HG03066 (cell line): ENCODE data around the gene SPATA21.

Experiments used
- ATAC-seq: cut with Tn5 transposase; IDR thresholded peaks from one replicate; pipeline ENCODE4 v1.9.1; 2021; ENCODE audit warnings: low read depth; ENCODE audit not compliant: unreplicated experiment

SPATA21 gene

DNA sequence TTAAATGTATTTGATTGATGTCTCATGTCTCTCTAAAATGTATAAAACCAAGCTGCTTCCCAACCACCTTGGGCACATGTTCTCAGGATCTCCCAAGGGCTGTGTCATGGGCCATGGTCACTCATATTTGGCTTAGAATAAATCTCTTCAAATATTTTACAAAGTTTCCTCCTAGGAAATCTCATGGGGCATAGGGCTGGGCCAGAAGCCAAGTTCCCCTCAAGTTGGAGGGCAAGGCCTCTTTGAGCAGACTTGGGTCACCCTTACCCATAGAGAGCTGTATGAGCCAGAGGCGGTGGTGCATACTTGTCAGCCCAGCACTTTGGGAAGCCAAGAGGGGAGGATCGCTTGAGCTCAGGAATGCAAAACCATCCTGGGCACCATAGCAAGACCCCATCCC, 82.6 kb downstream of the SPATA21 start:
- ATAC-seq, result no peak

- ATAC-seq, result no peak
These were observed 84.2 kb downstream of the SPATA21 start for GRCh38 chr1:16352842-16353535.

DNA sequence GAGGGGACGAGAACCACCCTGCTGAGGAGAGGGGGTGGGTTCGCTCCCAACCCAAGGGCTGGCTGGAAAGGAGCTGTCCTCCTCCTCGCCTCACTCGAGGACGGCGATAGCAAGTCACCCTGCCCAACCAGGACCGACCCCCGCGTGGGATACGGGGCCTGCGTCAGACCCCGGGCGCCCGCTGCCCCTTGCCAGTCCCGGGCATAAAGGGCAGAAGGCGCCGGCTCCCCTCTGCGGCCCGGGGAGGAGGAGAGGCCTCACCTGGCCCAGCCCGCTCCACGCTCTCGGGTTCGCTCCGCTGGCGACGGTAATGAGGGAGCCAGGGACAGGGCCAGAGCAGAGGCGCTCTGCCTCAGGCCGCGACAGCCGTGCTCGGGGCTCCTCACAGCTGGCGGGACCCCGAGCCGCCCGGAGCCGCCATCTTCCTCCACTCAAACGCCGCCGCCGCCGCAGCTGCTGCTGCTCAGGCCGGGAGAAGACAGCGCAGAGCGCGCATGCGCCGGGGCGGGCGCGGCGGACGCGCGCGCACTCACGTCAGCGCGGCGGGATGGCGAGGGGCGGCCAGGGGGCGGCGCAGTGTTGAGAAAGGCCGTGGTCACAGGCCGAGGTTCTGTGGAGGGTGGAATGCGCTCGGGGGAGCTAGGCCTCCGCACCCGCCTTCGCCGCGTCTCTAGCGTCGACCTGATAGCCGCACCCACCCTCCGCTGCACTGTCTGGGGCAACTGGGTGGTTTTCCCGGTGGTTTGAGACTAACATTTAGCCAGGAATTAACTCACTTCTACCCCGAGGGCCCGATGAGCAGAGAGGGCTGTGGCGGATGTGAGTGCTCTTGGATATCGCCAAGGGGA, 85.0 kb downstream of the SPATA21 start, which contains the start of gene FBXO42:
Gene FBXO42, minus strand, starts transcription at position 487 of the 848 bp plus-strand sequence. CDS start 37,062 bp downstream, outside the sequence.
- ATAC-seq, result peak; percentile 73

- ATAC-seq, result no peak
These were observed 85.7 kb downstream of the SPATA21 start for GRCh38 chr1:16351456-16351993.

DNA sequence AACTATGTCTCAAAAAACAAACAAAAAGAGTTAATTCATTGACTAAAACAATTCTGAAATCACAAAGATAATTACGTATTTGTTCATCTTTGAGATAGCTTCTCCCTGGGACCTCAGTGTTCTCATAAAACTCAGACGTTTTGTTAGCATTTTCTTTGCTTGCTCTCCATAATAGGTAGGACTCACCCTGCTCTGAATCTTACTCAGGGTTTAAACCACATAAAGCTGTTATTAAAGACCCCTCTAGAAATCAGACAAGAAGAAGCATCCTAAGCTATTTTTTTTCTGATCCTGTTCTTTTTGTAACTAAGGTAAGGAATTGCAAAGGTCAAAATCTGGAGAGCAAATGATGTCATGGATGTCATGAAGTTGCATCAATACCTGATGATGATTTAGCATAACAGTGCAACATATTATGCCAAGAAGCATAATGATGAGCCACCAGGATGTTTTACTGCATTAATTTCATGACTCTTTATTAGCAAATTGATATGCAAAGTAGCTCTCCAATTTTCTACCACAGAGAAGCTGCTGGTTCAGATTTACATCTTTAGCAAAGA, 87.3 kb downstream of the SPATA21 start:
- no peak for ATAC-seq
